DMS53 treated with DMSO at 0.1 percent for 48 hours (cell line): ENCODE results near the gene FBXO31.

Experiments
- DNase-seq: peaks from one replicate; lab custom pipeline; 2025; ENCODE audit not compliant: unreplicated experiment; lab: John Stamatoyannopoulos, UW

Gene FBXO31

GRCh38 chr16:87316923-87317749 lies 66.4 kb downstream of the FBXO31 start, which contains the start of gene C16orf95:
C16orf95 (minus strand) TSS chr16:87317392; CDS start chr16:87317242, 150 bp downstream.
- peak; percentile 59 for DNase-seq

- DNase-seq, result no peak
These were observed 67.1 kb downstream of the FBXO31 start for GRCh38 chr16:87316450-87316922.

- DNase-seq, result no peak
These were observed 68.6 kb downstream of the FBXO31 start for GRCh38 chr16:87314990-87315420.

- no peak for DNase-seq
These were observed 71.6 kb downstream of the FBXO31 start for GRCh38 chr16:87312008-87312407.

GRCh38 chr16:87311387-87311786 lies 72.2 kb downstream of the FBXO31 start:
- no peak for DNase-seq

GRCh38 chr16:87310610-87311009 lies 73.0 kb downstream of the FBXO31 start:
- no peak for DNase-seq

- no peak for DNase-seq
These were observed 73.7 kb downstream of the FBXO31 start for GRCh38 chr16:87309620-87310525.

GRCh38 chr16:87308826-87309225 lies 74.8 kb downstream of the FBXO31 start:
- no peak for DNase-seq

- no peak for DNase-seq
These were observed 77.1 kb downstream of the FBXO31 start for GRCh38 chr16:87306516-87306915.

GRCh38 chr16:87305505-87306391 lies 77.8 kb downstream of the FBXO31 start:
- no peak for DNase-seq

GRCh38 chr16:87304951-87305350 lies 78.6 kb downstream of the FBXO31 start:
- no peak for DNase-seq

GRCh38 chr16:87303962-87304521 lies 79.5 kb downstream of the FBXO31 start:
- no peak for DNase-seq

- no peak for DNase-seq
These were observed 80.1 kb downstream of the FBXO31 start for GRCh38 chr16:87303431-87303930.

- DNase-seq, result no peak
These were observed 84.6 kb downstream of the FBXO31 start for GRCh38 chr16:87298857-87299465.

GRCh38 chr16:87297918-87298631 lies 85.5 kb downstream of the FBXO31 start:
- no peak for DNase-seq

- no peak for DNase-seq
These were observed 86.2 kb downstream of the FBXO31 start for GRCh38 chr16:87297407-87297806.

- DNase-seq, result no peak
These were observed 87.7 kb downstream of the FBXO31 start for GRCh38 chr16:87295661-87296531.

GRCh38 chr16:87295259-87295658 lies 88.3 kb downstream of the FBXO31 start:
- no peak for DNase-seq
